Measurements from ENCODE around the gene ATXN1.

ATXN1 gene

DNA sequence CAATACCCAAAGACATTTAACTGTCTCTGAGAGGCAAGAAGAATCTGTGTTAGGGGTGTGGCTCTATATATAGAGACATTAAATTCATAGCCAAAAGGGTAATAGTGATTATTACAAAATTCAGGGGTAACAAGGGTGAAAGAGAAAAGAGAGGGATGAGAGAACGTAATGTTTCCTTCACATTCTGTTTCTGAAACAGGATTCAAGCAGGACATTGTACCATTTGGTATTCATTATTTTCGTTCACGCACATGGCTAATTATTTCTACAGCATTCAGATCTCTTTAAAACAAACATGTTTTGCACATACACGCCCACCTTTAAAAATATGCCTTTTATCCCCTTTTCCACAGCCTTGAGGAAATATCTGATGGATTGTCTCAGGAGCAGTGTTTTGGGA is 400.1 kb downstream of the ATXN1 start:
- DNase-seq (ENCODE audit: low read depth in 2 of 2), result no peak

DNA sequence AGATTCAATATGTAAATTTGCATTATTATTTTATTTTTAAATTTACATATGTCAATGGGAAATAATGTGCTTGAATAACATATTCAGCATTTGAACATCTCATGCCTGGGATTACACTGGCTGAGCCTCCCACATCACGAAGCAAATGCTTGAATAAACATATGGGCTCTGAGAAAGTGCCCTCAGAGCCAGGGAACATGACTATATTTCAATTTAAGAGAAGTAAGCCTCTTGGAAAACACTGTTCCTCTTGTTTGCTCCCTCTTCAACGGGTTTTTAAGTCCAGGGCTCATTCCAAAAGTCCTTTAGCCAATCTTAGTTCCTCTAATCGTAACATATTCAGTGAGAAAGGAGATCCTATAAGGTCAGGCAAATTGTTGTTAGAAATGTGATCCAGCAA is 400.9 kb downstream of the ATXN1 start:
- DNase-seq (ENCODE audit: low read depth in 2 of 2), result no peak

DNA sequence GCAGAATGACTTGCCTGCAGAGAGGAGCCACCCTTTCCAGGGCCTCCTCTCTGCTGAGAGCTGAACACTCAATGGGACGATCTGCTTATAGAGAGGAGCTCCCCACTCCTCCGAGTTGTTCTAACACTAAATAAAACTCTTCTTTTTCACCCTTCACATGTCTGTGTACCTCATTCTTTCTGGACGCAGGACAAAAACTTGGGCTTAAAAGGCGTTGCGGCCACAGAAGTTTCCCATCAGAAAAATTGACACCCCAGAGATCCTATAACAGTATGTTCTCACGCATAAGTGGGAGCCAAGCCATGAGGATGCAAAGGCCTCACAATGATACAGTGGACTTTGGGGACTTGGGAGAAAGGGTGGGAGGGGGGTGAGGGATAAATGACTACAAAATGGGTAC is 401.7 kb downstream of the ATXN1 start:
- no peak for DNase-seq (ENCODE audit: low read depth in 2 of 2)

DNA sequence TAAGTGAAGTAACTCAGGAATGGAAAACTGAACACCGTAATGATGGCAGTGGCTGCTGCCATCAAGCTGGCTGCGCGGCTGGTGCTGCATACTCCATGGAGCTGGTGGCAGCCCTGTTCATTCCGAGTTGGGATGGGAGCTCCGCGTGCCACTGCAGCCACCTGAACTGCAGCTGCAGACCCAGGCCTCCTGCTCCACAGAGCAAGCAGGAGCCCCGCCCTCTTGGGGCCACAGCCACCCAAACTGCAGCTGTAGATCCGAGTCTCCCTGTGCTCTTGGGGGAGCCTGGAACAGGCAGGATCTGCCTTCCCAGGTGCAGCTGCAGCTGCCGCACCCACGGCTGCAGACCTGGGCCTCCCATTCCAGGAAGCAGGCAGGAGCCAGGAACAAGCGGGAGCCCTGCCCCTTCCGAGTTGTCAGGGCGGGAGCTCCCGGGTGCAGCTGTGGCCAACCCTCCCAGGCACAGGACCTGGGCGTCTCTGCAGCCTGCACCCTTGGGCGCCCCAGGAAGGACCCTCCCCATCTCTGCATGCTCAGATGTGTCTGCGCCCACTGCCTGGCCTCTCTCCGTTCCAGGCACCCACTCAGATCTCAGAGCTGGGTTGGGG is 402.6 kb downstream of the ATXN1 start:
- DNase-seq (ENCODE audit: low read depth in 2 of 2), result no peak

DNA sequence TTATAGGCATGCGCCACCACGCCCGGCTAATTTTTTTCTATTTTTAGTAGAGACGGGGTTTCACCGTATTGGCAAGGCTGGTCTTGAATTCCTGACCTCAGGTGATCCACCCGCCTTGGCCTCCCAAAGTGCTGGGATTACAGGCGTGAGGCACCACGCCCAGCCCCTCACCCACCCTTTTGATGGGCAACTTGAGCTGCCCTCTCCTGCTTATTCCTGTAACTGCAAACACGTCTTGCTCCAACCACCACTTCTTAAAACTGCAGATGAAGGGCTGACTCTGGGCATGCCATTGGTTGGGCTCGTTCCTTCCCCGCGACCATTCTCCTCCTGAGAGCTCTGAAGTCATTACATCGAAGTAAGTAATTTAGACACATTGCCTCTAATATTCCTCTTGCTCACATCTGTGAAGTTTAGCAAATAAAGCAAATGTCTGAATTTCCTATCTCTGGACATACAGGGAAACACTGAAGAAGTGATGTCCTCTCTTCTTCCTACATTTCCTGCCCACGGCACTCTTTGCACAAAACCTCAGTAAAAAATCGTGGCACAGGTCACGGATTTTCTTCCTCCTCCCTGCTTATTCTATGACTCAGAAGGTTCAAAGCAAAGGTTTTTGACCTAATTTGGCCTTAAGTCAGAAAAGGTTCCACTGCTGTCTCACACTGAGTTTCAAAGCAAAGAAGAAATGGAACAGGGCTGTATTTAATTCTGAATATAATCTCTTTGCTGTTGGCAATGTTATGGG is 405.4 kb downstream of the ATXN1 start:
- DNase-seq (ENCODE audit: low read depth in 2 of 2), result no peak

DNA sequence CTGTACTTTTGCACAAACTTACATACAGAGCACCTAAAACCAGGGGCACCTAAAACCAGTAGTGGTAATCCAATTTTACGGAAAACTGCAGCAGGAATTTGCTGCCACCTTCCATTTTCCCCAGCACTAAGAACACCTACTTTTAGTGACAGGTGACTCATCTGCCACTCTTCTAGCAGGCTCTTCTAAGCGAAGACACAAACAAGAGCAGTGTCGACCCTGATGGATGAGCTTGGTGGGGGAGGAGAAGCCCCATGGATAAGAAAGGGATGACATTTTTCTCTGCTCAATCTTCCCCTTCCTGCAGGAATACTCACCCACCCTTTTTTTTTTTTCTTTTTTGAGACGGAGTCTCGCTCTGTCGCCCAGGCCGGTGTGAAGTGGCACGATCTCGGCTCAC is 406.0 kb downstream of the ATXN1 start:
- DNase-seq (ENCODE audit: low read depth in 2 of 2), result no peak

DNA sequence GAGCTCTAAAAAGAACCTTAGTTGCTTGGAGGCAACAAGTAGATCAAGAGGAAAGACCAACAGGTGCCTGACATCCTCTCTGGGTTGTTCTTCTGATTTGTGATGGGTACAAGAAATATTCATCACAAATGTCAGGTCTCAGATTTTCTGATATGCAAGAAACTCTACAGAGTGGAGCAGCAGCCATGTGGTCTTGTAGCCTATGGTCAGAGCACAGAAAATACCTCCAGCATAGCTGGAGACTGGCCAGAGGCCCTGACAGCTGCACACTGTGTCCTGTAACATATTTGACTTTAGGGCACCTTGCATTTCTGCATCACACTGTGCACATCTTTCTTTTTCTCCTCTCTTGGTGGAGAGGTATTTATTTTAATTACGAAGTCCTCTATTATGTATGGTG is 406.6 kb downstream of the ATXN1 start:
- no peak for DNase-seq (ENCODE audit: low read depth in 2 of 2)

DNA sequence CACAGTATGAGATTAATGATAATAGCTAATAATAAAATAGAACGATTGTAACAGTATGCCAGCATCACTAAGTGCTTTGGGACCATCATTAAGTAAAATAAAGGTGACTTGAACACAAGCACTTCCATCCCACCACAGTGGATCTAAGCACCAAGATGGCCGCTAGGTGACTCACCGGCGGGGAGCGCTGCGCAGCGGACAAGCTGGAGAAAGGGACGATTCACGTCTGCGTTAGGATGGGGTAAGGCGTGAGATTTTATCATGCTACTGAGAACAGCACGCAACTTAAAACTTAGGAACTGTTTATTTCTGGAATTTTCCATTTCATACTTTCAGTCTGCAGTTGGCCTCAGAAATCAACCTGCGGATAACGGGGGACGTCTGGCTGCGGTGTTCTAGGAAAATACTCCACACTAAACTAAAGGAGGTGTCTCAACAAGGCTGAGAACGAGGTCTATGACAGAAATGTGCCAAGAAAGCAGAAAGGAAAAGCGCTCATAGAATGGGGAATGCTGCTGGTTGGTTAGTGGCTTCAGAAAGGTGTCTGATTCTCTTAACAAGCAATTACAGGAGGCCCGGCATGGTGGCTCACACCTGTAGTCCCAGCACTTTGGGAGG is 408.3 kb downstream of the ATXN1 start:
- DNase-seq (ENCODE audit: low read depth in 2 of 2), result no peak

DNA sequence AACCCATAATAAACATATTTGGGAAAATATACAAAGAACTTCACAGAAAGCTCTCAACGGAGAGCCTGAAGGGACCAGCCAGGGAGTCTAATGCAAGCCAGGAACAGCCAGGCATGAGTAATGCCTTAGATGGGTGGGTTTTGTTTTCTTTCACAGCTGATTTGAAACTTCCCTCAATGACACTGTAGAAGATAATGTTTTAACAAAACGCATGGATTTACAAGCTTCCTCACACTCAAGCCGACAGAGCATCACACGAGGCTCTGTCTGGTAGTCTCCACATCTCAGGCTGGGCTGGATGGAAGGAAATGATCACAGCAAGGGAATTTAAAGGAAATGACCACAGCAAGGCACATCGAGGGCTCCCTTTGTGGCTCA is 409.0 kb downstream of the ATXN1 start:
- no peak for DNase-seq (ENCODE audit: low read depth in 2 of 2)

DNA sequence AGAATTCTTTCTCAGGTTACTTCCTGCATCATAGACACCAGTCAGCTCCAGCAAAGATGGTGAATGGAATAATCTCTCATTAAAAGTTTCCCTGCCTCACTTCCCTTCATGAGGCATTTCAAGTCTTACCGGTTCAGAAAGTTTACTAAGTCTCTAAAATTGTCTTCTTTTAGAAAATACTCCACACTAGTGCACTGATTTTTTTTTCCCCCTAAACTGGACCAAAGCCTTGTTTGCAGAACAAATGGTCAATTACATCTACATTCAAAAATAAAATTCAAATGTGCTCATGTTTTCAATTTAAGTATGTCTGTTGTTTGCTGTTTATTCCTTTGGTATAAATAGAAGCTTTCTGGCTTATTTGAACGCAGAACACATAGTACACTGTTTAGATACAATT is 411.7 kb downstream of the ATXN1 start:
- no peak for DNase-seq (ENCODE audit: low read depth in 2 of 2)

DNA sequence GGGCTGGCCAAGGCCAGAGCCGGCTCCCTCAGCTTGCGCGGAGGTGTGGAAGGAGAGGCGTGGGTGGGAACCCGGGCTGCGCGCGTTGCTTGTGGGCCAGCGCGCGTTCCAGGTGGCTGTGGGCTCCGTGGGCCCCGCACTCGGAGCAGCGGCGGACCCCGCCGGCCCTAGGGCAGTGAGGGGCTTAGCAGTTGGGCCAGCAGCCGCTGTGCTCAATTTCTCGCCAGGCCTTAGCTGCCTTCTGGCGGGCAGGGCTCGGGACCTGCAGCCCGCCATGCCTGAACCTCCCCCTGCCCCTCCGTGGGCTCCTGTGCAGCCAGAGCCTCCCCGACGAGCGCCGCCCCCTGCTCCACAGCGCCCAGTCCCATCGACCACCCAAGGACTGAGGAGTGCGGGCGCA is 414.4 kb downstream of the ATXN1 start:
- no peak for DNase-seq (ENCODE audit: low read depth in 2 of 2)

DNA sequence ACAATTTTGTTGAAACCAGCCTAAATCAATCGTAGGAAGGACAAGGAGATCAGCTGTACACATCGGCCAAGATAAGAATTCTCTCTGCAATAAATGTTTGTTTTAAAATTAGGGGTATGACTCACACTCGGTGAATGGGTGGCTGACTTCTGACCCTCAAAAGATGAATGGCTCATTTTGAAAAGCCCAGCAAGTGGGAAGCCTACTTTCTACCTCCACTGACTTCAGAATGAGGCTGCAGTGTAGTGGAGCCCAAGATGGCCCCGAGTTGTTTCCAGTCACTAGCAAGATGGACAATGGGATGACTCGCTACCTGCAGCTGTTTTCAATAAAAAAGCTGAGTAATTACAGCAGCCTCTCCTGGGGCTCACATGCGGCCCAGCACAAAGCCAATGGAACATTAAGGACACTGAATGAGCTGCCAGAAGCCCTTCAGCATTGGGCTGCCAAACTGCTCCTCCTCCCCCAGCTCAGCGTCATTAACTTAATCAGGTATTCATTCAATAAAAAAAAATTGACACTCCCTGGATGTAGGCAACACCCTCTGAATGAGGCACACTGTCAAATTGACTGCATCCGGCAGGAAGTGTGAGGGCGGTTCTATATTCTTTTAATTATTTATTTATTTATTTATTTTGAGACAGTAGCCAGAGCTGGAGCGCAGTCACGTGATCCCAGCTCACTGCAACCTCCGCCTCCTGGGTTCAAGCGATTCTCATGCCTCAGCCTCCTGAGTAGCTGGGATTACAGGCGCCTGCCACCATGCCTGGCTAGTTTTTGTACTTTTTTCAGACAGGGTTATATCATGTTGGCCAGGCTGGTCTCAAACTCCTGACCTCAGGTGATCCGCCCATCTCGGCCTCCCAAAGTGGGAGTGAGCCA is 415.6 kb downstream of the ATXN1 start:
- DNase-seq (ENCODE audit: low read depth in 2 of 2), result no peak

DNA sequence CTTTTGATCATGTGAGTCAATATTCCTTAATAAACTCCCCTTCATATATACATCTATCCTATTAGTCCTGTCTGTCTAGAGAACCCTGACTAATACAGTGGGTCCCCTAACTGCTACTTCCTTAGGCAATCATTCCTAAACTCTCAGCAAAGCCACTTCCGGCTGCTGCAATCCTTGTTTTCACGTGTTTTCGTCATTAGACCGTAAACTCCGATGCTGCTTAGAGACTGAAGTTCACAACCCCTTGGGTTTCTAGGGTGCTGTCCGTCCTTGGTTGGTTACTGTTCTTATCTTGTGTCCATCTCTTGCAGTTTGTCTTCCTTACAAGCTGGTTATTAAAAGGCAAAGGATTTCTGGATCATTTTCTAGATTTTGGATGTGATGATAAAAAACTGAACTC is 416.5 kb downstream of the ATXN1 start:
- no peak for DNase-seq (ENCODE audit: low read depth in 2 of 2)

DNA sequence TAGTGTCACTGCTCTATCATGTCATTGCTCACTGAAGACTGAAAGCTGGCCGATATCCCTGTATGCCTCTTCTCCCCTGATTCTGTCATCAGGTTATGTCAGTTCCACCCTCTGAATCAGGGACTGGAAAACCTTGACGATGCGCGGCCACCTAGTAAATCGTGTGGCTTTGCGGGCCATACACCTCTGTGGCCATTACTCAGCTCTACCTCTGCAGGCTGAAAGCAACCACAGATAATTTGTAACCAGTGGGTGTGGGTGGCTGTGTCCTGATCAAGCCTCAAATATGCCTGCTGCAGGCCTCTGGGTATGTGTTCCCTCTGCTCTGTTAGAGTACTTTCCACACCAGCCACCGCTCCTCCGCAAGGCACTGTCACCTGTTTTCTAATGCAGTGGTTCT is 417.7 kb downstream of the ATXN1 start:
- no peak for DNase-seq (ENCODE audit: low read depth in 2 of 2)

DNA sequence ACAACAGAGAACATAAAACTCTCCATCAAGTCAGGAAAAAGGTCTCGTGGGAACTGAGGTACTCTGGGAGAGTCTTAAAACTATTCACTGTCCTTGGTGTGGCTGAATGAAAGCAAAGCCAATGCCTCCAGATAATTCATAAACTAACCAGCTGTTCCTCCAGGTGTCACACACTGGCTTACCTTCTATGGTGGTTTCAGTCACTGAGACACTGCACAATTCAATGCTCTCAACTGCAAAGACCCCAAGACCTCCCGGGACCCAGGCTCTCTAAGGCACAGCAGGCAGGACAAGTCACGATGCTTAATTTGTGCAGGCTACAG is 422.0 kb downstream of the ATXN1 start:
- DNase-seq (ENCODE audit: low read depth in 2 of 2), result no peak

DNA sequence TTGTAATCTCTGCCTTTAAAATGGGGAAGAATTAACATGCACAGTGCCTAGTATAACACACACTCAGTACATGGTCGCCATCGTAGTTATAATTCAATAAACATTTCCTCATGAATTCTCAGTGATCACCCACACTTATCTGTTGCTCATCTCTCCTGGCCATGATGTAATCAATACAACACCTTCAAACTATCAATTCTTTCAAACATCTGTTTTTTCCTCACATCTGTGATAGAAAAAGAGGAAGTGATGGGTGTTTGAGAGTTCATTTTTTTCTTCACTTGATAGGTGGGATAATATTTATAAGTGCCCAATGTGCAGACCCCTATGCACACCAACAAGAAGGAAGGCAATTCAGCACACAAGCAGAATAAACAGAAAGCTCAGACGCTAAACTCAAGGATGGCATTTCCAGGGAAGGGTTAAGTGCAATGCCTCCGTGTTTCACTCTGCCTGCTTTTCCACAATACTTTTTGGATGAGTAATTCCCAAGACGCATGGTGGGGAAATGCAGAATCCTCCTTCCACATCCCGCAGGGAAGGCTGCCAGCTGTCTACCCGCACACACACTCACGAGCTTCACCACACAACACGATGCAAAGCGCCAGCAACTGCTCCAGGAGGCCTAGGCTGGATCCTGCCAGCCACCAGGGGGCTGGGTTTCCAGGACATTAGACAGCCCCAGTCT is 422.5 kb downstream of the ATXN1 start:
- no peak for DNase-seq (ENCODE audit: low read depth in 2 of 2)

DNA sequence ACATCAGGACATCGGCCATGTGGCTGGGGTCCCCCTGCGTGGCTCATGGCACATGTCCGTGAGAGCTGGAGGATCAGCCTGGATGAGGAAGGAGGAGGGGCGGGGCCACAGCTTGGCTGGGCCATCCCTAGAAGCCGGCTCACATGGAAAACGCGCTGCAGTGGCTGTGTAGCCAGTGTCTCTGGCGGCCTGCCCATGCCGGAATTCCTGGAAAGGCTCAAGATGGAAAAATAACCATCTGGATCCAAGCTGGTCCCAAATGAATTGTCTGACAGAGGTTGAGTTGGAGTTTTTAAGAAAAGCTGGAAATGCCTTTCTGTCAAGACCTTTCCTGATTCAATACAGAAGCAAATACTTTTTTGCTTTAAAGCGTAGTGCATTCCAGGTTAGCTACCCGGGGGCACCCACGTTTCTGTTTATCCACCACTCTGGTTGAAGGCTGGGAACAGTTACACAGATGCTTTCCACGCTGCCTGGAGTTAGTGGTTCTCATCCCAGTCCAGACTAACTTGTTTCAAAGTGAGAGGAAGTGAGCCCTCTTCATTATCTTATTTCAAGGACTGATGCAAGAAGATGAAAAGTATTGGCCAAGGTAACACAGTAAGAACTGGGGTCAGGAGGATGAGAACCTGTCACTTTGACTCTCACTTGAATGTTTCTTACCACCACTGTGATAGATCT is 423.8 kb downstream of the ATXN1 start:
- no peak for DNase-seq (ENCODE audit: low read depth in 2 of 2)

DNA sequence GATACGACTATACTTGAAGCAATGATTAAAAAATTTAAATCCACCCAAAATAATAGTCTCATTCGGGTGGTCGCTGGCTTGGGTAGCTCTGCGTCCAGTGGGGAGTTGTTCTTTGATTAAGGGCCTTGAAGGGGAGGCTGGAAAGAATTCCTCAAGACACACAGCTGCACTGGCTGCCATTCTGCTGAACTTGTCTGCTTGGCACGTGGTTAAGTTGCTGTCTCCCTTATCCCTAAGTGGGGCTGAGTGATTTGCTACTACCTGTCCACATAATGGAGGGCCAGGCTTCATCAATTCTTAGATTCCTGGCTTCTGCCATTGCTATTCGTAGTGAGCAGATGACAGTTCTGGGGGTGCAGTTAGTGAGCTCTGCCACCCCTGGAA is 424.4 kb downstream of the ATXN1 start:
- no peak for DNase-seq (ENCODE audit: low read depth in 2 of 2)

DNA sequence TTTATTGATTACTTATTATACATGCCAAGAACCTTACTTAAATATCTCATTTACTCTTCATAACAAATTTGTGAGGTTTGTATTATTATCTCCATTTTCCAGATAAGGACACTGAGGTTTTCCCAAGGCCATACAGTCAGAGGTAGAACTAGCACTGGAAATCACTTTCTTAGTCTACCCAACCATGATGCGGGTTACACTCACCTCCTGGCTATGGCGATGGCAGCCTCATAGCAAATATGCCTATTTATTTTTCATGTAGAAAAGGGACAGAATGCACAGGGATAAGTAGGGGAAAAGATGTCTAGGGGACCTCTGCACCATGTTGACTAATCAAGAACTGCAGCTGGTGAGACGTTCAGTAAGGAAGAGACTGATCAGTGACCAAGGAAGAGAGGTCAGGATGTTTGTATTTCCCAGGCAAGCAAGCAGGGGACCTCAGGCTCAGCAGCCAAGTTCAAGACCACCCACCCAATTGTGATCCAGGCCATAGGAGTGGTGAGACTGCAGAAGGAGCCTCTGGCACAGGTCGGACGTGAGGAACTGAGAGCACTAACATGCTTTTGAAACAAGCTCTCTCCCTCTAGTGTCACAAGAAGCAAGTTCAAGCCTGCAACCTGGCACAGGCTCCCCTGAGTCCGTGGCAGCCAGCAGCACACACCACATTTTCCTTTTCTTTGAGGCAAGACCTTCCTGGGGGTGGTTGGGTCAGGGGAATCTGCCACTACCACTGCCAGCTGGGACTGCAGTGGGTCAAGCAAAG is 425.0 kb downstream of the ATXN1 start:
- no peak for DNase-seq (ENCODE audit: low read depth in 2 of 2)

DNA sequence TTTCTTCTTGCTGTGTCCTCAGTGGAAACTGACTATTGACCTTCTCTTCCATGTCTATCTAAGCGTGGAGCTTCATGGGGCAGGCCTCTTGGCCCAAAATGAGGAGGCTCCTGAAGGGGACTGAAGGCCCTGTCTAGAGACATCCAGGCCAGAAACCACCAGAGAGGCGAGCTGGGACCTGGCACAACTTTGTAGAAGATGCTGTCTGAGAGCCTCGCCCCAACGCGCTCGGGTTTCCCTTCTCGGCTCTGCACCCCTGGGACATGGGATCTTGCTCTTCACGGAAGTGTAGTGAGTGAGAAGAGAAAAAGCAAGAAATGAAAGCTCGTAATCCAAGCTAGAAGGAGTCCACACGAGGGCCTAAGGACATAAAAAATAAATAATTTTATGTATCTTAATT is 426.1 kb downstream of the ATXN1 start:
- no peak for DNase-seq (ENCODE audit: low read depth in 2 of 2)

DNA sequence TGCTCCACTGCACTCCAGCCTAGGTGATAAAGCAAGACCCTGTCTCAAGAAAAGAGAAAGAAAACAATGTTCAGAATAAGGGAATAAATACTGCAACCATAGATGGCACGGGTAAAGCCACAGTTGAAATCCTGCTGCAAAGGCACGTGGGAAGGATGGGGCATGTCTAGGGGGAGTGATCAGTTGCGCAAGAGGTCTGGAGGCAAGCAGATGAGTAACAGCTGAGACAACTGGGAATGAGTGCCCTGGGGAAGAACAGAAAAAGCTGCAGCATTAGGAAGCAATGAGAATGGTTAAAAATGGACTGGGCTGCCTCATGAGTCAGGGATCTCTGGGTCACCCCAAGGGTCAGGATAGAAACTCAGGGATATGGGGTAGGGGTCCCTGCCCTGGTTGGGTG is 426.6 kb downstream of the ATXN1 start:
- DNase-seq (ENCODE audit: low read depth in 2 of 2), result no peak
